Measurements from ENCODE around the gene TANGO6.

DNA sequence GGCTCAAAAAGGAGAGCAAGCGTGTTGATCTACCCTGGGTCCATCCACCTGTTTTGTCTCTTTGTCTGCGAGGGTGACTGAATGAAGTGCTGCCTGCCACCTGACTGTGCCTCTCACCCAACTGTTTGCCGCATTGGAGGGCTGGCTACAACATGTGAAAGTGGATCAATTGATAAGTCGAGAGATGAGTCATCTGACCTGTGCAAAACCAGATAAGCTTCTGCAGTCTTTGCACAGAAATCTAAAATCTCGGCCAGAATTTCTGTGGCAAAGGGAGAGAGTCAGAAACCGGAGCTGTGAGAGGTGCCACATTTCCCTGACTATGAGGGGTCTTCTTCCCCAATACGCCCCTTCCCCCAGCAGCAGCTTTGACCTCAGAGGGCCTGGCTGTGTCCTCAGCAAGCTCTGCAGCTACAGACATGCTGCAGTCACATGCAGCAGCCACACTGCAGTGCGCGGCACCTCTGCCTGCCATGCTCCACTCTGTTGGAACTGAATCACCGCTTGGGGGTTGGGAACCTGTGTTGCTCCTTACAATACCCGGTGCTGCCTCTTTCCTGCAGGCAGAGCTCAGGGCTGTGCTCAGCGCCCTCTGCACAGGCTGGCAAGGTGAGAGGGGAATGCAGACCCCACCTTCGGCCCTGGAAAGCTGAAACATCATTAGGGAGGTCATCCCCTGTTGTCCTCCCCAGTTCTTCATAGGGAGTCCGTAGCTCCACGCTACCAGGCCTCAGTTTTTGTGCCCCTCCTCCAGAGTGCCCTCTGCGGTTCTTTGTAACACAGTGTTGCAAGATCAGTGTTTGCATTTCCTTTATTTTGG is 246.0 kb downstream of the TANGO6 start:
- TF ChIP-seq, protein P1, sequence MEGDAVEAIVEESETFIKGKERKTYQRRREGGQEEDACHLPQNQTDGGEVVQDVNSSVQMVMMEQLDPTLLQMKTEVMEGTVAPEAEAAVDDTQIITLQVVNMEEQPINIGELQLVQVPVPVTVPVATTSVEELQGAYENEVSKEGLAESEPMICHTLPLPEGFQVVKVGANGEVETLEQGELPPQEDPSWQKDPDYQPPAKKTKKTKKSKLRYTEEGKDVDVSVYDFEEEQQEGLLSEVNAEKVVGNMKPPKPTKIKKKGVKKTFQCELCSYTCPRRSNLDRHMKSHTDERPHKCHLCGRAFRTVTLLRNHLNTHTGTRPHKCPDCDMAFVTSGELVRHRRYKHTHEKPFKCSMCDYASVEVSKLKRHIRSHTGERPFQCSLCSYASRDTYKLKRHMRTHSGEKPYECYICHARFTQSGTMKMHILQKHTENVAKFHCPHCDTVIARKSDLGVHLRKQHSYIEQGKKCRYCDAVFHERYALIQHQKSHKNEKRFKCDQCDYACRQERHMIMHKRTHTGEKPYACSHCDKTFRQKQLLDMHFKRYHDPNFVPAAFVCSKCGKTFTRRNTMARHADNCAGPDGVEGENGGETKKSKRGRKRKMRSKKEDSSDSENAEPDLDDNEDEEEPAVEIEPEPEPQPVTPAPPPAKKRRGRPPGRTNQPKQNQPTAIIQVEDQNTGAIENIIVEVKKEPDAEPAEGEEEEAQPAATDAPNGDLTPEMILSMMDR (IDR thresholded peaks at IDR 0.05) = no peak
- no peak for TF ChIP-seq POLR2A (IDR thresholded peaks at IDR 0.05)

Data from tibial nerve (tissue), 3 donors.